ENCODE results near the gene SLC5A8.
A peak's percentile ranks its signal among the peaks of the same experiment; 100 is the strongest.
"Not testable (repeated sequence)": the region's sequence is repeated elsewhere in the genome, so short reads cannot be mapped to it uniquely, and the experiment has no call there.

SLC5A8 gene

GRCh38 chr12:101166866-101167265, 43.2 kb downstream of the SLC5A8 start:
- no peak for DNase-seq

- no peak for DNase-seq
Measured at GRCh38 chr12:101165319-101165718, 44.7 kb downstream of the SLC5A8 start.

GRCh38 chr12:101145777-101146431, 64.1 kb downstream of the SLC5A8 start:
- not testable (repeated sequence) for DNase-seq

GRCh38 chr12:101127521-101128219, 82.4 kb downstream of the SLC5A8 start:
- DNase-seq, result no peak

- DNase-seq, result no peak
Measured at GRCh38 chr12:101117842-101118241, 92.2 kb downstream of the SLC5A8 start.

- peak; percentile 84 for DNase-seq
Measured at GRCh38 chr12:101116911-101117310, 93.1 kb downstream of the SLC5A8 start.

- DNase-seq, result no peak
Measured at GRCh38 chr12:101115326-101115725, 94.7 kb downstream of the SLC5A8 start.

GRCh38 chr12:101111441-101111840, 98.6 kb downstream of the SLC5A8 start:
- DNase-seq, result no peak

GRCh38 chr12:101110866-101111265, 99.2 kb downstream of the SLC5A8 start:
- no peak for DNase-seq

- no peak for DNase-seq
Measured at GRCh38 chr12:101108130-101108529, 101.9 kb downstream of the SLC5A8 start.

- no peak for DNase-seq
Measured at GRCh38 chr12:101107032-101107763, 102.8 kb downstream of the SLC5A8 start.
